Stimulated activated CD8-positive, alpha-beta memory T cell treated with anti-CD3 and anti-CD28 coated beads, Interleukin-15, amount 100 ng/mL, for 48 hours (primary cell): Measurements from ENCODE around the gene OR56A4.

Experiments
- DNase-seq, 2 donors: peaks; one replicate each; pipeline ENCODE4 v3.0.0-alpha.2; 2020; ENCODE audit warnings: low read depth in 2 of 2

Gene OR56A4, protein sequence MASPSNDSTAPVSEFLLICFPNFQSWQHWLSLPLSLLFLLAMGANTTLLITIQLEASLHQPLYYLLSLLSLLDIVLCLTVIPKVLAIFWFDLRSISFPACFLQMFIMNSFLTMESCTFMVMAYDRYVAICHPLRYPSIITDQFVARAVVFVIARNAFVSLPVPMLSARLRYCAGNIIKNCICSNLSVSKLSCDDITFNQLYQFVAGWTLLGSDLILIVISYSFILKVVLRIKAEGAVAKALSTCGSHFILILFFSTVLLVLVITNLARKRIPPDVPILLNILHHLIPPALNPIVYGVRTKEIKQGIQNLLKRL

DNA sequence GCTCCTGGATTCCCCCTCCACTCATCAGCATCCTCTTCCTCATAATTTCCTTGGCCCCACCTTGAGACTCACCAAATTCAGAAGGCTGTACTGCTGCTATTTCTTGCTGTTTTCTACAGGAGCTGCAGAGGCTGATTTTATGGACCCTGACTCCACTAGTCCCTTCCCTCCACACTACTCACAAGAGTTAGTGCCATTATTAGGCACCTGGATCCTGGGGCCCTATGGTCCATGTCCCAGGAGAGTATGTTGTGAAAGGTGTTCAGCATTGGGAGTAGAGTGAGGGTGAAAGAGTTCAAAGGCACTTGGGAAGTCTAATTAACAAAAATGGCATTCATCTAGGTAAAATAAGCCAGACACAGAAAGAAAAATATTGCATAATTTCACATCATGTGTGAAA lies at the start of gene OR56A4:
TSS of gene OR56A4 (minus strand) at position 101 of the 400 bp plus-strand sequence. CDS start 3,954 bp downstream, outside the sequence.
- no peak for DNase-seq

DNA sequence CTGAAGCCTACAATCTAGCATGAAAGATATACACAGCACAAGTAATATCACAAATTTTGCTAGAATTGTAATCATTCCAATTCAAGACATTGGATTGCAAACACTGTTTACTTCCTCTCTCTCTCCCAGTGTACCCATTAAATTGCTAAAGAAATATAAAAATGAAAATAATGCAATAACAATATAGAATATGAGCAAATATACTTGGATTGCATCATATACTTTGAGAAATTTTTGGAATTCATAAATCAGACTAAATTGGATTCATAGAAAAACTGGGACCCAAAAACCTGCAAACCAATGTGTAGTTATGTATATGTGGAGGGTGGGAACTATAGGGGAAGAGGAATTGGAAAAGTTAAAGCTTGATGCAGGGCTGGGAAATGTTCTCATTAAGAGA lies 48.8 kb upstream of the OR56A4 start:
- no peak for DNase-seq

DNA sequence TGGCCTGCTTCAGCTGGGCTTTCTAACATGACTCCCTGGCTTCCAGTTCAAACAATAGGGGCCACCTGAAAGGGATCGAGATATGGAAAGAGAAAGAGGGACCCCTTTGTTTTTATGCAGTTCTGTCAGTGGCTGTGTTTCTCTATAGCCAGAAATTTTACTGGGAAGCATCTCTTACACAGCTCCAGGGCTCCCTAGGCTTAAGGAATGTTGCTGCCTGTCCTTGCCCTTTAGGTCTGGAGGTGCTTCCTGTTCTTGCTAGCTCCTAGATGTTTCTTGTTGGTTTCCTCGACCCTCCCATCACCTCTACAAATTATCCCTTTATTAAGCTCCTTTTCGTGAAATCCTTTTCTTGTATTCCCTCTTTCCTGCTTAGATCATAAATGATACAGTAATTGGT lies 45.6 kb upstream of the OR56A4 start:
- DNase-seq = no peak

DNA sequence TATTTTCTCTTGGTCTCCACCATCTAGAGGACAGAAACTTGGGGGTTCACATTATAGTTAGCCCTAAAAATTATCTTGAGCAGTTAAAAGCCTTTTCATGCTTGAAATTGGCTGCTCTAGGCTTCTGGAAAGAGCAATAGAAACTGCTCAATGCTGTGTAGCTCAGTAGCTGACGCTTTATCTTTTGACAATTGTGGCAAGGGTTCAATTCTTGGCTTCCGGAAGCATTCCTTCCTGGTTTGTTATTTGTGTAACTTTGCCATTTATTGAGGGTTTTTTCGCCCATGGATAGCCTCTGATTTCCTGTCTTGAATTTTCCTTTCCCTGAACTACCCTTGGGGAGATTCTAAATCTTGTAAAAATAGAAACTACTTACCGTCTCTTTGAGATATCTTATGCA lies 34.1 kb upstream of the OR56A4 start:
- DNase-seq = no peak

DNA sequence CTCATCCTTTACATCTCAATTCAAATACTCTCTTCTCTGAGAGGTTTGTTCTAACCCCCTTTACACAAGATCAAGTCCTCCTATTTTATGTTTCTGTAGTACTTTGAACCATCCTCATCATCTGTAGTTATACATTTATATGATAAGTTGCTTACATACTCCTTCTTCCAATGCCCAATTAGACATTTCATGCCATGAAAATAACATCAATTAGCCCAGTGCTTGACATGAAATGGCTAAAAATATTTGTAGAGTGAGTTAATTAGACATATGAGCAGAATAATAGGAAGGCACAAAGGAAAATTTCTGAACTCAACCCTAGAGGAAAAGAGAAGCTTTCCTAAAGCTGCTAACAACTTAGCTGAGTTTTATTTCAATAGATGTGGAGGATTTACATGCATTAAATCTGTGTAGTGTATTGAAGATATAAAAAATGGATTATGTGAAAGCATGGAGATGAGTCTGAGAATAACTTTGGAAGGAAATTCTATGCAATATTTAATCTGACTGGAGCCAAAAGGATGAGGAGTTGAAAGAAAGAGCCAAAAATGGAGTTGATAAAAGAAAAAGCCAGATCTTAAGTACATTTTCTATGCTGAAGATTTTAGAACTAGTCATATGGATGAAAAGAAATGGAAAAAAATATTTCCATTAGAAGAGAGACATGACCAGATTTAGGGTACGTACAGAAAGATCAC lies 24.1 kb upstream of the OR56A4 start, which contains the start of gene OR56A1:
TSS of gene OR56A1 (minus strand) at position 51 of the 698 bp plus-strand sequence. CDS start 3,066 bp downstream, outside the sequence.
- no peak for DNase-seq

DNA sequence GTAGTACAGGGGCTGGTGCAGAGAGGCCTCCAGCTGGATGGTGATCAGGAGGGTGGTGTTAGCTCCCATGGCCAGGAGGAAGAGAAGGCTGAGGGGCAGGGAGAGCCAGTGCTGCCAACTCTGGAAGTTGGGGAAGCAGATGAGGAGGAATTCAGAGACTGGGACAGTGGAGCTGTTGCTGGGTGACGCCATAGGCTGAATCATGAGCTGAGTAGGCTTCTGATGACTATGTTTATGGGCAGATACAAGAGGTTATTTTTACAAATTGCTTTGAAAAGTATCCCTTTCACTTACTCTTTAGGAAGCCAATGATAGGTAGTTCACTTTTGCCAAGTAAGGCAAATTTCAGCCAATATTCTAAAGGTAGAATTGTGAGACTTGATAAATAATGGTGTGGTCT lies 20.8 kb upstream of the OR56A4 start:
- no peak for DNase-seq

DNA sequence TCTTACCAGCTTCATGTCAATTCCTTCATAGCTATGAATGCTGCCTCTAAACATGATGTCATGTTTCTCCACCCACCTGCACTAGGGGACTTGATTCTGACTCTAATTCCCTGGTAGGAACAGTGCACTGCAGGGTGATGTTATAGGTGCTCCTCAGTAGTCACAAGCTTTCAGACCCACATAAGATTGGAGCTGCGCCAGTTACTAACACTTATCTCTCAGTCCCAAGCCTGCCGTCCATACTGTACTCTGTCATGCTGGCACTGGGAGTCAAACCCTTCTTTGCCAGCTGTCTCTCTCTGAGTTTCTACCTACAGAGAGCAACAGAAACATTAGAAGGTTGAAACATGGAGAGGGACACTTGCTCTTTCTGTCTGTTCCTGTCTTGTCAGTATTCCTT lies 18.3 kb upstream of the OR56A4 start:
- no peak for DNase-seq

DNA sequence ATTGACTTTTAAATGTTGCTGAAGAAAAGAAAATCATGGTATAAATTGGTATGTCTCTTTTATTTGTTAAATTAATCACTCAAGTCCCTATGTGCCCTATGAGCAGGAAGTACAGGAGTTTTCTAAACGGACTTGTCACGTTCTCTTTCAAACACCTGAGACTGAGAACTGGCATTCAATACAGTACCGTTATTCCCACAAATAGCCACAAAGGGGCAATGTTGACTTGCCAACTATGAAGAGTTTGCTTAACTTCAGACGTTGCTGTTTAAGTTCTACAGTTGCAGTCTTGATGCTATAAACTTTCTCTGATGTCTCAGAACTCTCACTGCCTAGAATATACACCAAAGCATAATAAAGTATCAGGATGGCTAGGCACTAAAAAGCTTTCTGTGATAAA lies 16.2 kb upstream of the OR56A4 start:
- no peak for DNase-seq

DNA sequence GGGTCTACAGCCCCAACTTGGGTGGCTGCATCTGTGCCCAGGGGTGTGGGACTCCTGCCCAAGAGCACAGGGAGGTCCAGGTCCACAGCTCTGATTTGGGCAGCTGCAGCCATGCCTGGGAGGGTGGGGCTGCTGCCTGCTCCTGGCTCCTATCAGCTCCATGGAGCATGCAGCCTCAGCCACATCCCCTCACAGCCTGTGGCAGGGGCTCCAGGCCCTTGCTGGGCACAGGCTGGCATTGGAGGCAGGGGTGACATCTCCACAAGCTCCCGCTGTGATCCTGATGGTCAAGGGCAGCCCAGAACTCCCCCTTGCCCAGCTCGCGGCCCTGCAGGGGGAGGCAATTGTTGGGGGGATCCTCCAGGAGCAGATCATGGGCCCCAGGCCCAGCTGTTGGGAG lies 6.3 kb upstream of the OR56A4 start:
- DNase-seq = no peak

DNA sequence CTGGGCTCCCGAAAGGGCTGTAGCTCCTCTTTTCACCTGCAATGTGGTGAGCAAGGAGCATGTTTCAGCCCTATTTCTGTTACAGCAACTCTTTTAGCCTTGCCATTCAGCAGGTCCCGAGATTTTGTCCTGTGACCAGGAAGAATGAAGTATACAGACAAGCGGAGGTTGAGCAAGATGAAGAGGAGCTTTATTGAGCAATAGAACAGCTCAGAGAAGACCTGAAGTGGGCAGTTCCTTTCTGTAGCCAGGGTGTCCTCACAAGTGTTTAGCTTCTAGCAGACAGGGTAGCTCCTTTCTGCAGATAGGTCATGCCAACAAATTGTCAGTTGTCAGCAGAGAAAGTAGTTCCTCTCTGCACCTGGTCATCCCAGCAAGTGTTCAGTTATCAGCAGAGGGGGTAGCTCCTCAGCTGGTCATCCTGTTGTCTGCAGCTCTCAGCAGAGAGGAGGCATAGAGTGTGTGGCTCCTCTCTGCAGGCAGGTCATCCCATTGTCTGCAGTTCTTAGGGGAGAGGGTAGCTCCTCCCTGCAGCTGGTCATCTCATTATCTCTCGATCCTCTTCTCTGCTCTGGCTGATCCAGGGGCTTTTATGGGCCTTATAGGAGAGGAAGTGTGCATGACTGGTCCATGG lies 5.4 kb upstream of the OR56A4 start:
- DNase-seq = no peak

DNA sequence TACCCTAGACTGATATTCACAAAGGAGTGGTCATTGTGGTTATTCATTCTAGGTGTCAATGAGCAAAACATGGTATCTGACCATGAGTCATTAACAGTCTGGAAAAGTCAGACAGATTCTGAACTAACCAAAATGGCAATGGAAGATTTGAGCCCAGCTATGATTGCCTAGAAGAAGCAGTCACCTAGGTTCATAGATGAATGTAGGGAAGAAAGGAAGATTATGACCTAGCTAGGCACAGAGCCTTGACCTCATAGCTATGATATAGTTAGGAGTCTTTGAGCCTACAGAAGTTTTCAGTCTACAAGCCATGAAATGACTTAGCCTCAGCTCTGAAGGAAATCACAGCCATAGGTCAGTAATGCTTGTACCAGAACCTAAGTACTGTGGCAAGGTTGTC lies 351 bp downstream of the OR56A4 start:
- no peak for DNase-seq

DNA sequence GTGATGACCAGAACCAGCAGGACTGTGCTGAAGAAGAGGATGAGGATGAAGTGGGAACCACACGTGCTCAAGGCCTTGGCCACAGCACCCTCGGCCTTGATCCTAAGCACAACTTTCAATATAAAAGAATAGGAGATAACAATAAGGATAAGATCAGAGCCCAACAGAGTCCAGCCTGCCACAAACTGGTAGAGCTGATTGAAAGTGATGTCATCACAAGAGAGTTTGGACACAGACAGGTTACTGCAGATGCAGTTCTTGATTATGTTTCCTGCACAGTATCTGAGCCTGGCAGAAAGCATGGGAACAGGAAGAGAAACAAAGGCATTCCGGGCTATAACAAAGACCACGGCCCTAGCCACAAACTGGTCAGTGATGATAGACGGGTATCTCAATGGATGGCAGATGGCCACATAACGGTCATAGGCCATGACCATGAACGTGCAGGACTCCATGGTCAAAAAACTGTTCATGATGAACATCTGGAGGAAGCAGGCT lies 4.5 kb downstream of the OR56A4 start:
- DNase-seq = no peak

DNA sequence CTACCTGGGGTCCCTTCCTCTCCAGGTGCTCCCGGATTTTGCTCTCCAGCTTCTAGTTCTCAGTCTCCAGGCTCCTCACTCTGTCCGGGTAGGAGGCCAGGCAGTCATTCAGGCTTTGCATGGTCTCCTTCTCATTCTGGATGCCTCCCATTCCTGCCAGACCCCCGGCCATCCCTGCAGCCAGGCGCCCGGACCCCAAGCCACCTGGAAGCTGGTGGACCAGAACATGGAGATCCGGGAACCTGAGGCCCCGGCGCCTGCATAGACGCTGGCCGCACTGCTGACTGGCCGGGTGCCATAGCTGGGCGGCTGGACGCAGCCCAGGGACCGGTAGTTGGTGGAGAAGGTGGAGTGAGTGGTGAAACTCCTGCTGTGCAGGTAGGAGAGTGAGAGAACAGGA lies 12.0 kb downstream of the OR56A4 start:
- no peak for DNase-seq

DNA sequence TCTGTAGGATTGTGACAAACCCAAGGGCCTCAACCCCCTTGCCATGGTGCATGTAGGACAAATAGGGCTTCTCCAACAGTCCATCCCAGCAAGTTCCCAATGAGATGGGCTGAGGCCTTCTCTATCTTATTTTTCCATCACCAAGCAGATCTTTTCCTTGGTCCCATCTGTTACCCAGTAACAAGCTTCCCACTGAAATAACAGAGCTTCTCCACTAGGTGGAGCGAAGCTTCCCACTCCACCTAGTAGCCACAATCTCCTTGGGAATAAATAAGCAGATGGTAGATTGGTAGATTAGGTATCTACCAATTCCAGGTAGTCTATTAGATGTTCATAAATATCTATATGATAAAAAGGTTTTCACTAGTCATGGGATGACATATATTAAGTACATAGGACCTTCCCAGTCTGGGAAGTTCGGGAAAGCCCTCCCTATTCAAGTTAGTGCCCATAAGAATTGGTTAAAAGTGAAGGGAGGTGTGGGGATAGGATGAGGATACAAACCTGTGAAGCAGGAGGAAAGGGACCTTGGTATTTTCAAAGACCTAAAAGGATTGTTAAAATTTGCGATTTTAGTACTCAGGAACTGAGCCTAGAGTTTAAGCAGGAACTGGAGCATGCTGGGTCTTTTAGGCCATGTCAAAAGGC lies 14.0 kb downstream of the OR56A4 start:
- no peak for DNase-seq

DNA sequence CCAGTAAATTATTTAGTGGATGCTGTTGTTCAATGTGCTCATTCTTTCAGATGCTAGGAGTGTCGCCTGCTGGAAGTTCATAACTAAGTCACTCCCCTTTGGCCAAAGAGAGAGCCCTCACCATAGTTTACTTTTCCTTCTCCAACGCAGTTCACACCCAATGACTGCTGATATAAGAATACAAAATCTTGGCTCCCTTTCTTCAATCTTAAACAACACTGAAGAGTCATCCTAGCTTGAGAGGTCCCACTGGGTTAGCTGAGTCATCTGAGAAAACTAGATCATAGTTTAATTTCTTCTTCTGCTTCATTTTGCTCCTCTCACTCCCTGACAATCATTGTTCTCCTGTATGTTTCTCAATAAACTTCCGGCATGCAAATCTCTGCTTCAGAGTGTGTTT lies 14.6 kb downstream of the OR56A4 start:
- DNase-seq = no peak

DNA sequence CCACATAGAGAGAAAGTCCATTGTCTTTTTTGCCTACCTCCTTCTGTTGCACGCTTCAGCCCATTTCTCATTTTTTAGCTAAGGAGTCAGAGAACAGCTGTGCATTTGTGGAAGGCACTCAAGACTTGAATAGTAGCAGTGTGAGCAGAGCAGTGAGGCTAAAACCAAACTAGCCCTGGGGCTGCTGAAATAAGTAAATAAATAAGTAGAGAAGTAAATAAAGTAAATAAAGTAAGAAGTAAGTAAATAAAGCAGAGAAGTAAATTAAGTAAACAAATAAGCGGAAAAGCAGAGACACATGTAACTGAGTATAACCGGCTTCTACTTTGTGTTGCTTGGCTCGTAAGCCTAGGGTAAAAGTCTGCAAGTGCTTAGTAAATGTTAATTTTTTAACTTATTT lies 17.5 kb downstream of the OR56A4 start:
- DNase-seq = no peak

DNA sequence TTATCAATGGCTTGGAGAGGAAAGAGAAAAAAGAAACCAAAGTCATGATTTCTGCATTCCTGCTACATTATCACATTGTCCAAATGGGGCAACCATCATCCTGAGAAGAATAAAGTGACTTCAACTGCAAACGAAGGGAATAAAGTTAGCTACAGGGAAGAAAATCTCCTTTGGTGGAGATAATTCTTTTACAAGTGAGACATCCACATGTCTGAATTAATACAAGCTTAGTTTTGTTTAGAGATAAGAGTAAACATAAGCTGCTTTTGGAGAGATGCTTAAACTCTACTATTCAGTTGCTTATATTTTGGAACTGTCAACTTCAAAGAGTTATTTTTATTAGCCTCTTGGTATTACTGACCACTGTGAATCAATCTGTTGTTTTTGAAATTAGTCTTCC lies 19.9 kb downstream of the OR56A4 start, which contains the start of gene OR52L1:
TSS of gene OR52L1 (minus strand) at position 101 of the 400 bp plus-strand sequence. CDS start at position 46, 55 bp downstream.
- DNase-seq = no peak

DNA sequence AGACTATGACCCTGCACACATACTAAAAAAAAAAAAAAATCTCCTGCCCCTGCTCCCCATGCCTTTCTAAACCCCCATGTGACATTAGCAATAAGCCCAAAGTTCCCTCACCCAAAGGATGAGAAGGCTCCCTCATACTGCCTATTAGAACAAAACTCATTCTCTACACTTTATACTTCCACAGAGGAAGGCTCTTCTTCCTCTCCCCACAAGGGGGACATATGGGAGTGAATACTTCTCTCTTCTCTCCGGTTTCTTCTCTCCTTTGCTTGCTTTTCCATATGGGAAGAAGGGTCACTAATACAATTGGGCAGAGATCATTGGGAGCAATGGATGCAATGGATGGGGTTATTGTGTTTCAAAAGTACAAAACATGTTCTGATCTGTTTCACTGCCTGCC lies 23.3 kb downstream of the OR56A4 start:
- no peak for DNase-seq

DNA sequence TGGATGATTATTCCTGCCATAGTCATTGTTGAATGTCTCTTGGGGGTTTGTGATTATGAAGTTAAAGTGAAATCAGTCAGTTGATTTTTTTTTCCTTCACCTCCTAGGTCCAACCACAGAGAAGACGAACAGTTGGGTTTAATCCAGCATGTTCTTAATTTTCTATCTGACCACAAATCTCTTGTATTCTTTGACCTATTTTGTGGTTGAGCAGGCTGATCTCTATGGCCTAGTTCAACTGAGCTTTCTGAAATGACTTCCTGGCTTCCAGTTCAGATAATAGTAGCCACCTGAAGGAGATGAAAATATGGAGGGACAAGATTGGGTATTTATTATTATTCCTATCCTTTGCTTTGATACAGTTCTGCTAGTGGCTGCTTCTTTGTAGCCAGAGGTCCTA lies 33.2 kb downstream of the OR56A4 start:
- DNase-seq = no peak

DNA sequence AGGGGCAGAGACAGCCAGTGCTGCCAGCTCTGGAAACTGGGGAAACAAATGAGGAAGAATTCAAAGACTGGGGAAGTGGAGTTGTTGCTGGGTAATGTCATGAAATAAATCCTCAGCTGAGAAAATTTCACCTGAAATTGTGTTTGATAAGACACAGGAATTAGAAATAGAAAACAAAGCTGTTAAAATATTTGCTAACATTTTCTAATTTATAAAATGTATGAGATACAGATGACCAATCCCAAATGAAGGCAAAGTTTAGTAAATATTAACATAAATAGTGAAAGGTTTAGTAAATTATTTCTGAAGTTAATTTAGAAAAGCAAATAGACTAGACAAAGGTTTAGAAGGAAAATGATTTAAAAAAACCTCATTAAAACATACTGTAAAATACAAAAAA lies 38.4 kb downstream of the OR56A4 start, which contains the start of gene OR56A5:
TSS of gene OR56A5 (minus strand) at position 101 of the 400 bp plus-strand sequence. CDS start at position 101, 0 bp downstream.
- no peak for DNase-seq

DNA sequence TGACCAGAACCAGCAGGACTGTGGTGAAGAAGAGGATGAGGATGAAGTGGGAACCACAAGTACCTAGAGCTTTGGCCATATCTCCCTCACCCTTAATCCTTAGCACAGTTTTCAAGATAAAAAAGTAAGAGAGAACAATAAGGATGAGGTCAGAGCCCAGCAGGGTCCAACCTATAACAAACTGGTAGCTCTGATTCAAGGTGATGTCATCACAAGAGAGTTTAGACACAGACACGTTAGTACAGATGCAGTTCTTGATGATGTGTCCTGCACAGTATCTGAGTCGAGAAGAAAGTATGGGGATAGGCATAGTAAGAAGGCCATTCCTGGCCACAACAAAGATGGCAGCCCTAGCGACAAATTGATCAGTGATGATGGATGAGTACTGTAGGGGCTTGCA lies 39.0 kb downstream of the OR56A4 start:
- no peak for DNase-seq

DNA sequence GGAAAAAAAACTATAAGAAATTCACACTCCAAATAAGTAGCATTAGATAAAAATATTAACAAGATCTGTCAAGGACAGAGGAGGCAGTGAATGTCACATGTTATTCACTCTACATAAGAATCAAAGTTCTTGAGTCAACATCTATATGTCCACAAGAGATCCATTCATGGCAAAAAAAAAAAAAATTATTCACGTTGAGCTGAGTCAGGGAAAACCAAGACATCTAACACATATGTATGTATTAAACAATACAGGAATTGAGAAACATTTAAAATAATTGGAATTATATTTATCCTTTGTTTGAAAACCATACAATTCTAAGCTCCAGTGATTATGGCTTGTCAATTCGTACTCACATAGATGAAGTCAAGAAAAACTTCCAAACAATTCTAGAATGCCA lies 39.8 kb downstream of the OR56A4 start:
- DNase-seq = no peak
